Thymus (tissue), 11 donors: ENCODE results near the gene TESK2. TPM values are rescaled to one million over a fixed set of nuclear protein-coding genes. Genes with fewer than 3 reads are reported as not detected.

Experiments used
- DNase-seq, 9 donors: peaks; one replicate each; pipeline ENCODE4 v3.0.0-alpha.2; 2013; ENCODE audit warnings: low spot score in 9 of 9, low read depth in 6 of 9, missing footprints in 1 of 9
- H3K27ac ChIP-seq, 2 donors: one replicate each; pipeline ENCODE4 v1.5.1; 2013; ENCODE audit warnings: control low read depth in 1 of 2, low read depth in 1 of 2, low read length in 1 of 2, mild to moderate bottlenecking in 1 of 2, moderate library complexity in 1 of 2
- H3K27me3 ChIP-seq, 2 donors: one replicate each; pipeline ENCODE4 v1.5.1; 2013; ENCODE audit warnings: low read length in 1 of 2; ENCODE audit not compliant: control insufficient read depth in 2 of 2, insufficient read depth in 1 of 2
- H3K36me3 ChIP-seq, 2 donors: one replicate each; pipeline ENCODE4 v1.5.1; 2013; ENCODE audit warnings: low read length in 1 of 2, mild to moderate bottlenecking in 1 of 2, moderate library complexity in 1 of 2; ENCODE audit not compliant: control insufficient read depth in 2 of 2, insufficient read depth in 2 of 2
- H3K4me1 ChIP-seq, 2 donors: one replicate each; pipeline ENCODE4 v1.5.1; 2013; ENCODE audit warnings: low read length in 2 of 2; ENCODE audit not compliant: control insufficient read depth in 2 of 2, insufficient read depth in 2 of 2
- H3K4me3 ChIP-seq, 2 donors: one replicate each; pipeline ENCODE4 v1.5.1; 2013; ENCODE audit warnings: low read length in 2 of 2, control low read depth in 1 of 2, mild to moderate bottlenecking in 1 of 2
- H3K9me3 ChIP-seq, 2 donors: one replicate each; pipeline ENCODE4 v1.5.1; 2013; ENCODE audit warnings: low read length in 1 of 2, mild to moderate bottlenecking in 1 of 2; ENCODE audit not compliant: control insufficient read depth in 2 of 2, insufficient read depth in 1 of 2
- WGBS: extraction: QIAGEN DNeasy Blood & Tissue Kit; methylation state at CpG from one replicate; pipeline ENCODE4 v1.1.7; 2013; 5-methylcytosine and 5-hydroxymethylcytosine counted together
- polyA plus RNA-seq: library from polyadenylated mRNA; stranded (reverse); fragments of 200-250 nt; gene quantifications from one replicate; pipeline ENCODE4 v1.2.3, GENCODE V29; 2013
- total RNA-seq: library from RNA; stranded (reverse); fragments of 120-200 nt; gene quantifications from one replicate; pipeline ENCODE4 v1.2.4, GENCODE V29; 2013
- donor health status: healthy.

TESK2 gene
- total and polyA plus RNA-seq, 2 donors, result 3.9 to 6.6 TPM

DNA sequence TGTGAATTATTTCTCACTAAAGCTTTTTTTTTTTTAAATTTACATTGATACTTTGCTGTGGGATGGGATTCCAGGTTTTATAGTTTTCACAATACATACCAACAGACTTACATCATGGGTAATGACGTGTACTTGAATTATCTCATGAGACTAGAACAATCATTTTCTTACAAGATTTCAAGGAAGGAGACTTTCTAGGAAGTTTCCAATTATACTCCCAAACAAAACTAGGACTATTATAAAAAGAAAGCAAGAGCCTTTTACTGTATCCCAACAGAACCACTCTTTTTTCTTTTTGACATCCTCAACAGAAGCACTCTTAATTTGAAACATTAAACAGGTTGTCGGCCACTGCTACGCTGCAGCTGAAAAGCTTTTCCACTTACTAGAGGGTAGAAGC, 48.7 kb downstream of the TESK2 start:
- DNase-seq, result no peak
- H3K36me3 ChIP-seq, result no peaks in the 10 kb centered on the region
- no peaks in the 10 kb centered on the region for H3K9me3 ChIP-seq
- no peaks in the 10 kb centered on the region for H3K27me3 ChIP-seq
- no peak overlapping the region for H3K4me3 ChIP-seq
- 95% methylated on average over 3 of the region's 3 CpGs for WGBS
- H3K27ac ChIP-seq, result no peak overlapping the region
- H3K4me1 ChIP-seq, result no peaks in the 10 kb centered on the region

DNA sequence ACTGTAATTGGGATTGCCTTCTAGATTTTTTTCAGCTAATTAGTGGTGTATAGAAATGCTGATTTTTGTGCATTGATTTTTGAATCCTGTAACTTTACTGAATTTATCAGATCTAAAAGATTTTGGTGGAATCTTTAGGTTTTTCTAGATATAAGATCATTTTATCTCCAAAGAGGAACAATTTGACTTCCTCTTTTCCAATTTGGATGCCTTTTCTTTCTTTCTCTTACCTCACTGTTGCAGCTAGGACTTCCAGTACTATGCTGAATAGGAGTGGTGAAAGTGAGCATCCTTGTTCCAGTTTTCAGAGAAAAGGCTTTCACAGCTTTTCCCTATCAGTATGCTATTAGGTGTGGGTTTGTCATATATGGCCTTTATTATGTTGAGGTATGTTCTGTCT, 53.6 kb downstream of the TESK2 start:
- no peak overlapping the region for H3K27ac ChIP-seq
- no peak for DNase-seq
- no peaks in the 10 kb centered on the region for H3K4me1 ChIP-seq
- no peaks in the 10 kb centered on the region for H3K27me3 ChIP-seq
- H3K9me3 ChIP-seq, result no peaks in the 10 kb centered on the region
- no peaks in the 10 kb centered on the region for H3K36me3 ChIP-seq
- no peak overlapping the region for H3K4me3 ChIP-seq

DNA sequence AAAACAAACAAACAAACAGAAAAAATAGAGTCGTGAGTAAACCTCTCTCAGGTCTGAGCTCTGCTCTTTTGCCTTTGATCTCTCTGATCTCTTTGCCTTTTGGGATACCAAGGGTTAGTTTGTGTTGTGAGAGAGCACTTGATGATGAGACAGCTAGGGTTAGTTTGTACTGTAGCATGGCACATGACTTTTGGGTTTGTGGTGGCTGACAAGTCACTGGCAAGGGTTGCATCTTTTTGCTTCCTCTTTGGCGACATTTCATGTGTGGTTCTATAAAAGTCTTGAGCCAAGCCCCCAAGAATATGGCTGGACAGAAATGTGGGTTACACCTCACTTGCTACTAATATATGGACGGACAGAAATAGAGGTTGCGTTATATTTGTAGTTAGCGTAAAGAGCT, 60.5 kb downstream of the TESK2 start:
- Histone ChIP-seq H3K4me3 (no peak overlapping the region), H3K36me3 (no peaks in the 10 kb centered on the region), H3K9me3 (no peaks in the 10 kb centered on the region), H3K4me1 (no peaks in the 10 kb centered on the region), H3K27me3 (no peaks in the 10 kb centered on the region), H3K27ac (no peak overlapping the region)
- 95% methylated on average over 5 of the region's 5 CpGs for WGBS
- DNase-seq, result no peak

DNA sequence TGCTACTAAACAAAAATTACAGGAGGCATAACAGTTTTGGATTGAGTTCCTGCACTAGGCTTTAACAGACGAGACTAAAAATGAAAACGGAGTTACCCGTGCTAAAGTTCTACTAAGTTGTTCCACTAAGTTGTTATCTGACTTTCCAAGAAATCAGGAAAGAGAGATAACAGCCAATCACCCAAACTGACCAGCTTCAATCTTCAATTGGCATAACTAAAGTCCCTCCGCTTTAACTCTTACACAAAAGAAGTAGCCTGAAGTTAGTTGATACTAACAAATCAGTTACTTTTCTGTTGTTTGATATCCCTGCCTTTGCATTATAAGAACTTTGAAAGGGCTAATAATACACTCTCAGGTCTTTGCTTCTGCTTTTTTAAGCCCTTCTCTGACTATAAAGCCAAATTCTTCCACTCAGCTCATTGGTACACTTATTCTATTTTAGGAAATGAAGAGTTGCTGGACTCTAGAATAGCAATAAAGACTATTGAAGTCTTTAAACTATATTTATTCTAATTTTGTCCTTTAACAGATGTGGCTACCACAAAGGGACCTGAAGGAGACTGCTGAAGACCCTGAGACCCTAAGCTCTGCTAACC, 61.3 kb downstream of the TESK2 start:
- WGBS, result 84% methylated on average over 4 of the region's 4 CpGs
- no peak overlapping the region for H3K4me3 ChIP-seq
- DNase-seq, result no peak

DNA sequence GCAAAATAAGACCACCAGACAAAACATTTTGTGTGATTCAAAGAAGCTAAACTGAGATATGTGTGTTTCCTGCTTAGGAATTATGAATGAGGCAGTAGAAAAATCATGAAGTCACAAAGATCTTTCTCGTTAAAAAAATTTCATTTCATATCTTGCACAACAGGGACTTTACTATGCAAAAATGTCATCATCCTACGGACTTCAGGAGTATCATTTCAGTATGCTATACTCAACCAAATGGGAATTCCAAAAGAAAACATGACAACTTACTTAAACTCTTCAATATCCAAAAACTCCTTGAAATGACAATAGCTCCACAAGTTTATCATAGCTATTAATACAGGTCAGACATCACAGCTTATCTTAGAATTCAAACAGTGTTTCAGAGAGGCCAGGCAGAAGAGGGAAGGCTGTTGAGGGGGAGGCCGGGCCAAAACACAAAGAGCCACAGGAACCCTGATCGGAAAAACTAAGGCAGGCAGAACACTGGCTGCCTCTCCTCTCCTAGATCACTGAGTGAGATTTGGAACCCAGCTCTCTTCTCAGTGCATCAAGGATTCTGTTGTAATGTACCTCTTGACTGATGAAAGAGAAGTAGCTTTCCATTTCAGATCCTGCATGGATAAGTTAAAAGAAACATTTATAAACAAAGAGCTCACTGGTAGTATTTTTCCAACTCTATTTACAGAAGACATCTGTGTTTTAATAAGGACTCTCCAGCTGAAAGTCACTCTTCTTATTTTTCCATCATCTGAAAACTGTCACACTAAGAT, 66.9 kb downstream of the TESK2 start:
- H3K36me3 ChIP-seq, result no peaks in the 10 kb centered on the region
- H3K27me3 ChIP-seq, result no peaks in the 10 kb centered on the region
- DNase-seq, result no peak
- WGBS, result 96% methylated on average over 4 of the region's 4 CpGs
- no peak overlapping the region for H3K4me3 ChIP-seq
- H3K4me1 ChIP-seq, result no peaks in the 10 kb centered on the region
- peaks cover 0 to 5% of the 10 kb centered on the region in 2 donors for H3K9me3 ChIP-seq
- H3K27ac ChIP-seq, result no peak overlapping the region

More for the DNA sequence above, 61.3 kb downstream of the TESK2 start:
- Histone ChIP-seq H3K27ac (no peak overlapping the region), H3K36me3 (no peaks in the 10 kb centered on the region), H3K27me3 (no peaks in the 10 kb centered on the region), H3K4me1 (no peaks in the 10 kb centered on the region), H3K9me3 (no peaks in the 10 kb centered on the region)

DNA sequence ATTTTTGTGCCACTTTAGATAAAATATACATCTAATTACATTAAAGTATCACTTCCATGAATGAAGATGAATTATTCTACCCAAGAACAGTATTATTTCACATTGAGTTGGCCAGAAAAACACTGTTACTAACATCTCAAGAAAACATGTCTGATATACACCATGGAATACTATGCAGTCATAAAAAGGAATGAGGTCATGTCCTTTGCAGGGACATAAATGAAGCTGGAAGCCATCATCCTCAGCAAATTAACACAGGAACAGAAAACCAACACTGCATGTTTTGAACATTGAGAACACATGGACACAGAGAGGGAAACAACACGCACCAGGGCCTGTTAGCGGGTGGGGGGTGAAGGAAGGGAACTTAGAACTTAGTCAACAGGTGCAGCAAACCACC, 69.0 kb downstream of the TESK2 start:
- Histone ChIP-seq H3K27me3 (no peaks in the 10 kb centered on the region), H3K4me1 (no peaks in the 10 kb centered on the region), H3K36me3 (no peaks in the 10 kb centered on the region), H3K4me3 (no peak overlapping the region), H3K27ac (no peak overlapping the region), H3K9me3 (peaks cover 0 to 5% of the 10 kb centered on the region in 2 donors)
- DNase-seq, result no peak
- WGBS, result 97% methylated on average over 2 of the region's 2 CpGs

DNA sequence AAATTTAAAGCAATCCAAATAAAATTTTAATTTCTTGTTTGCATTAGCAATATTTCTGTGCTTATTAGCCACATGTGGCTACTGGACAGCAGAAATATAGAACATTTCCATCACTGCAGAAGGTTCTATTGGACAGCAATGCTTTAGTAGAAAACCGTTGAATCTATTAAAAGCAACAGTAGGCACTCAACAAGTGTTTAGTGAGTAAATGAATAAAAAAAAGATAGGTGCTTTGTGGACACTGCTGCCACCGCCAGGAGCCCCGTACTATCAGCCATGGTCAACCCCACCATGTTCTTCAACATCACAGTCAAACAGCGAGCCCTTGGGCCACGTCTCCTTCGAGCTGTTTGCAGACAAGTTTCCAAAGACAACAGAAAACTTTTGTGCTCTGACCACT, 76.2 kb downstream of the TESK2 start:
- Histone ChIP-seq H3K9me3 (no peaks in the 10 kb centered on the region), H3K4me1 (no peaks in the 10 kb centered on the region), H3K27ac (no peak overlapping the region), H3K4me3 (no peak overlapping the region), H3K27me3 (no peaks in the 10 kb centered on the region), H3K36me3 (no peaks in the 10 kb centered on the region)
- WGBS, result 82% methylated on average over 6 of the region's 6 CpGs
- no peak for DNase-seq

DNA sequence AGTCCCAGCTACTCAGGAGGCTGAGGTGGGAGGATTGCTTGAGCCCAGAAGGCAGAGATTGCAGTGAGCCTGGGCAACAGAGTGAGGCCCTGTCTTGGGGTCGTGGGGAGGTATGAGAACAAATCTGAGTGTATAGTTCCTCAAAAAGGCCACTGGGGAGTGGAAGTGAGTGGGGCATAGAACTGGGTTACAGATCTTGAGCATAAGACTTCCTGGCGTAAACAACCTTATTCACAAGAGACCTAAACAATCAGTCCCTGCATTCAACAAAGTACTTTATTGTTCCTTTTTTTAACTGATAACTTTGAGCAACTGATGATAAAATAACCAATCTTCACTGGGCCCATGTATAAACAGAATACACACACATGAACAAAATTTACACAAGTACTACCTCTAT, 78.1 kb downstream of the TESK2 start:
- H3K27ac ChIP-seq, result no peak overlapping the region
- no peaks in the 10 kb centered on the region for H3K4me1 ChIP-seq
- H3K36me3 ChIP-seq, result no peaks in the 10 kb centered on the region
- WGBS, result 84% methylated on average over 2 of the region's 2 CpGs
- no peak overlapping the region for H3K4me3 ChIP-seq
- DNase-seq, result no peak
- H3K27me3 ChIP-seq, result no peaks in the 10 kb centered on the region
- H3K9me3 ChIP-seq, result no peaks in the 10 kb centered on the region

DNA sequence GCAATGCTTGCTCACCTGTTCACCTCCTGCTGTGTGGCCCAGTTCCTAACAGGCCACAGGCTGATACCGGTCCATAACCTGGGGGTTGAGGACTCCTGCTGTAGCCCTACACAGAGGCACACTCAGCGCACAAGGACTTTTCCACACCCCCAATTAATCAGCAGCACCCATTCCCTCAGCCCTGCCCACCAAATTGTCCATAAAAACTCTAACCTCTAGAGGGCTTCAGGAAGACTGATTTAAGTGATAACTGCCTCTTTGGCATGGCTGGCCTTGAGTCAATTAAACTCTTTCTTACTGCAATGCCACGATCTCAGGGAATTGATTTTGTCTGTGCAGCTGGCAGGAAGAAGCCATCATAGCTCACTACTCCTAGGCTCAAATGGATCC, 79.5 kb downstream of the TESK2 start:
- Histone ChIP-seq H3K27ac (no peak overlapping the region), H3K4me1 (no peaks in the 10 kb centered on the region)
- WGBS, result 84% methylated on average over 3 of the region's 3 CpGs

More for the DNA sequence above, 79.5 kb downstream of the TESK2 start:
- no peak overlapping the region for H3K4me3 ChIP-seq
- no peak for DNase-seq
- H3K9me3 ChIP-seq, result no peaks in the 10 kb centered on the region
- H3K36me3 ChIP-seq, result no peaks in the 10 kb centered on the region
- H3K27me3 ChIP-seq, result no peaks in the 10 kb centered on the region
